ENCODE results near the gene ALK.

GRCh38 chr2:29192526-29192925 lies 728.9 kb downstream of the ALK start:
- no peak for TF ChIP-seq ZNF274 (IDR thresholded peaks at IDR 0.05; ENCODE audit: low read depth, low read length)
- TF ChIP-seq YY1 (IDR thresholded peaks at IDR 0.05; ENCODE audit: insufficient read depth, insufficient read length): no peak

Data from NT2/D1 (cell line).